Measurements from ENCODE around the gene PDPN. TPM values are rescaled to one million over a fixed set of nuclear protein-coding genes. Genes with fewer than 3 reads are reported as not detected.
A peak's percentile ranks its signal among the peaks of the same experiment; 100 is the strongest.

Gene PDPN
- total and polyA plus RNA-seq, 2 experiments from 2014 or later: 1.1 to 1.8 TPM

DNA sequence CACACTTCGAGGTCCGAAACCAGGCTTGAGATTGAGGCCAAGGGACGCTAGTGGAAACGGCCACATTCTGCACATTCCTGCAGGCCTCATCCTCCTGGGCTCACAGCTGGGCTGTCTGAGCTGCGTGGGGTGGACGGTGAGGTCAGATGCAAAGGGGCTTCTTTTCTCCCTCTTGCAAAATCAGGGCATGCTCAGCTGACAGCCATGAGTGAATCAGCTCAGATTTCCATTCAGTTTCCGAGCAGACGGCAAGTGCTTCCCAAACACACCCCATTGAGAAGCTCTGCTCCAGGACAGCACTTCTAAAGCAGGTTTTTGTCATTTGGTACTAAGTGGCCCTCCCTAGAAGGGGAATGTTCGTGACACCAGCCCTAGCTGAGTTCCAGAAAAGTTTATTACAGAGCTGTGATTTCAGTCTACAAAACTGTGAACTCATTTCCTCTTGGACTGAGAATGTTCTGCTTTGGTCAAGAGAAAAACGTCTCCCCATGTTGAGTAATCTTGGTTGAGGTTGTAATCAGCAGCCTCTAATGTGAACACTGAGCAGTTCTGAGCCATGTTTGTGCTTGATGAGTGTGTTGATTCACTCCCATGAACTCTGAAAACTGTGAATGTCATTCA lies 10.0 kb downstream of the PDPN start:
- Histone ChIP-seq H3K9ac (peak overlapping the region; percentile 68), H3K79me2 (ENCODE audit: insufficient read depth) (no peaks in the 10 kb centered on the region), H3K36me3 (ENCODE audit: low read depth) (no peaks in the 10 kb centered on the region), H3K27me3 (replicated peaks; ENCODE audit: insufficient read depth) (no peaks in the 10 kb centered on the region), H3K9me2 (ENCODE audit: insufficient read depth) (no peaks in the 10 kb centered on the region), H3K27ac (peak overlapping the region; percentile 91), H3K4me1 (ENCODE audit: insufficient read depth) (peaks cover 18% of the 10 kb centered on the region), H3K9me3 (ENCODE audit: low read depth) (no peaks in the 10 kb centered on the region), H3K4me3 (peak overlapping the region; percentile 44), H3F3A (ENCODE audit: insufficient read depth) (peaks cover 29% of the 10 kb centered on the region), H4K20me1 (ENCODE audit: insufficient read depth) (no peaks in the 10 kb centered on the region), H3K4me2 (ENCODE audit: unreplicated experiment) (peak overlapping the region; percentile 84), H2AFZ (peak overlapping the region; percentile 74)
- in situ Hi-C loops (cut with MboI): no loop called here
- DNase-seq: peak; percentile 92
- TF ChIP-seq EZH2 (IDR thresholded peaks at IDR 0.05; ENCODE audit: insufficient read depth, poor library complexity, severe bottlenecking) (no peak), EZH2phosphoT487 (IDR thresholded peaks at IDR 0.05; ENCODE audit: insufficient read depth, low read depth) (no peak)
- 2% methylated on average over 10 of the region's 10 CpGs for WGBS, 2 experiments (ENCODE audit: low coverage in 1 of 2, low lambda C conversion rate in 2 of 2, missing lambda C conversion rate in 2 of 2)

DNA sequence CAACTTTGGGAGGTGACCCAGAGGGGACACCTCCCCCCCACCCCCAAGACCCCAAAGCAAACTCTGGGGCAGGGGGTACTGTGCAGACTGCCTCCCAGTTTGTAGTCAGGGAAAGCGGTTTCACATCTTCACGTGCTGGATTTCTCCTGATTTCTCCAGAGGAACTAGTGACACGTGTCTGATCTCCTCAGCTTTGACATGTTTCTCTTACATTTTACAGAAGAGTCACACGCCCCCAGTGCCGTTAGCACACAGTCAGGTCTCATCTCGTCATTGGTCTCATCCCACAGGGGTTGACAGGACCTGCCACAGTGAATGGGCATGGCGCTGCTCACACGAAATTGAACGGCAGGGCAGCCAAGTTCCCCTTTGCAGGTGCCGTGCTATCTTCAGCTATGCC lies 11.8 kb downstream of the PDPN start:
- no peak overlapping the region for H2AFZ ChIP-seq
- DNase-seq: no peak
- no peaks in the 10 kb centered on the region for H3K9me3 ChIP-seq (ENCODE audit: low read depth)
- H3K79me2 ChIP-seq (ENCODE audit: insufficient read depth): no peaks in the 10 kb centered on the region
- no peaks in the 10 kb centered on the region for H3K27me3 ChIP-seq (replicated peaks; ENCODE audit: insufficient read depth)
- H4K20me1 ChIP-seq (ENCODE audit: insufficient read depth): no peaks in the 10 kb centered on the region
- in situ Hi-C loops (cut with MboI): no loop called here
- WGBS, 2 experiments (ENCODE audit: low coverage in 1 of 2, low lambda C conversion rate in 2 of 2, missing lambda C conversion rate in 2 of 2): 95 to 96% methylated on average over 10 of the region's 10 CpGs
- no peak overlapping the region for H3K4me2 ChIP-seq (ENCODE audit: unreplicated experiment)
- no peaks in the 10 kb centered on the region for H3K9me2 ChIP-seq (ENCODE audit: insufficient read depth)
- TF ChIP-seq EZH2 (IDR thresholded peaks at IDR 0.05; ENCODE audit: insufficient read depth, poor library complexity, severe bottlenecking) (no peak), EZH2phosphoT487 (IDR thresholded peaks at IDR 0.05; ENCODE audit: insufficient read depth, low read depth) (no peak)
- no peak overlapping the region for H3K27ac ChIP-seq
- no peak overlapping the region for H3K4me3 ChIP-seq
- no peaks in the 10 kb centered on the region for H3K36me3 ChIP-seq (ENCODE audit: low read depth)
- no peak overlapping the region for H3K9ac ChIP-seq
- H3F3A ChIP-seq (ENCODE audit: insufficient read depth): peaks cover 36% of the 10 kb centered on the region
- peaks cover 26% of the 10 kb centered on the region for H3K4me1 ChIP-seq (ENCODE audit: insufficient read depth)

DNA sequence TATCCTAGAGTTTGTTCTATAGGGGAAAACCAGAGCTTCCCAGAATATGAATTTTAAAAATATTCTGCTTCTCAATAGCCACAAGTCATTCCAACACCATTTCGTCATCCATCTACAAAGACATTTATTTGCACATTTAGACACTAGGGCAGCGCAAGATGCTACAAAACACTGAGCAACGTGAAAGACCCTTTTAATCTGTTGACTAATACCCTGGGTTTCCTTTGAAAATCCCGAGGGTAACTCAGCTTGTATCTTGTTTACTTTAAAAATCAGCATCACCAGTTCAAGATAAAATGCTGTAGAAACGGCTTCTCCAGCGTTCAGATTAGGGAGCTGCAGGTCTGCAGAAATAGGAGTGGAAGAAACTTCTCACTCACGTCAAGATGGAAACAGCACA lies 13.5 kb downstream of the PDPN start:
- Histone ChIP-seq H3K36me3 (ENCODE audit: low read depth) (no peaks in the 10 kb centered on the region), H3K4me1 (ENCODE audit: insufficient read depth) (peaks cover 26% of the 10 kb centered on the region), H3K27ac (no peak overlapping the region), H4K20me1 (ENCODE audit: insufficient read depth) (no peaks in the 10 kb centered on the region), H3K9me3 (ENCODE audit: low read depth) (no peaks in the 10 kb centered on the region), H3F3A (ENCODE audit: insufficient read depth) (peaks cover 36% of the 10 kb centered on the region), H3K4me3 (no peak overlapping the region), H3K27me3 (replicated peaks; ENCODE audit: insufficient read depth) (no peaks in the 10 kb centered on the region), H3K9ac (no peak overlapping the region), H3K79me2 (ENCODE audit: insufficient read depth) (no peaks in the 10 kb centered on the region), H2AFZ (no peak overlapping the region), H3K4me2 (ENCODE audit: unreplicated experiment) (no peak overlapping the region), H3K9me2 (ENCODE audit: insufficient read depth) (no peaks in the 10 kb centered on the region)
- DNase-seq: no peak
- 86 to 89% methylated on average over 7 of the region's 7 CpGs for WGBS, 2 experiments (ENCODE audit: low coverage in 1 of 2, low lambda C conversion rate in 2 of 2, missing lambda C conversion rate in 2 of 2)
- in situ Hi-C loops (cut with MboI): no loop called here
- TF ChIP-seq EZH2 (IDR thresholded peaks at IDR 0.05; ENCODE audit: insufficient read depth, poor library complexity, severe bottlenecking) (no peak), EZH2phosphoT487 (IDR thresholded peaks at IDR 0.05; ENCODE audit: insufficient read depth, low read depth) (no peak)

DNA sequence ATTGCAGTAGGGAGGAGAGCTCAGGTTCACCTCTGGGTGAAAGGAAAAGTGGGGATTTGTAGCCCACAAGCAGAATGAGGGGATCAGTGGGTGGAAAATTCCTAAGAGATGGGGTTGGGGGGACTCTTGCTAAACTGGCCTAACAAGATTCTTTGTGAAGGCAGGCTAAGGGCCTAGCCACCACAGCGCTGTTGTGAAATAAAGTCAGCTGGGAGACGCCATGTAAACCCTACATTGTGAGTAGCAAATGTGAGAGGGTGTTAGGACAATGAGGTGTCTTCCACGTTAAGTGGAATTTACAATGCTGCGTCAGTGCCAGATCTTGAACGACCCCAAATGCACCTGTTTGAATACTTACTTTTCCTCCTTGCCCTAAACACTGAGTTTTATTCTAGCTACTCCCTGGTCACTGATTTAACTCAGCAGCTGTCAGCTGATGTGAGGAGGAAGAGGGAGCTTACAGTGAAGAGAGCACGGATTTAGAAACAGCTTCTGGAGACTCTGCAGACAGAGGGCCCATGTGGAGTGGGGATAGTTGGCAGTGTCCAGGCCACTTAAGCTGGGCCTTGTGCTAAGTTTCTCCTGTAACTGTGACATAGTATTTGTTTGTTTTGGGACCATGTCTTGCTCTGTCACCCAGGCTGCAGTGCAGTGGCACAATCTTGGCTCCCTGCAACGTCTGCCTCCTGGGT lies 17.3 kb downstream of the PDPN start:
- no peak overlapping the region for H2AFZ ChIP-seq
- no peaks in the 10 kb centered on the region for H4K20me1 ChIP-seq (ENCODE audit: insufficient read depth)
- 79 to 85% methylated on average over 7 of the region's 7 CpGs for WGBS, 2 experiments (ENCODE audit: low coverage in 1 of 2, low lambda C conversion rate in 2 of 2, missing lambda C conversion rate in 2 of 2)
- no peak overlapping the region for H3K4me3 ChIP-seq
- no peaks in the 10 kb centered on the region for H3K36me3 ChIP-seq (ENCODE audit: low read depth)
- H3K9me3 ChIP-seq (ENCODE audit: low read depth): no peaks in the 10 kb centered on the region
- TF ChIP-seq EZH2 (IDR thresholded peaks at IDR 0.05; ENCODE audit: insufficient read depth, poor library complexity, severe bottlenecking) (no peak), EZH2phosphoT487 (IDR thresholded peaks at IDR 0.05; ENCODE audit: insufficient read depth, low read depth) (no peak)
- no peak overlapping the region for H3K27ac ChIP-seq
- no peaks in the 10 kb centered on the region for H3K27me3 ChIP-seq (replicated peaks; ENCODE audit: insufficient read depth)
- in situ Hi-C loops (cut with MboI): no loop called here
- peaks cover 20% of the 10 kb centered on the region for H3F3A ChIP-seq (ENCODE audit: insufficient read depth)
- no peak overlapping the region for H3K9ac ChIP-seq
- H3K79me2 ChIP-seq (ENCODE audit: insufficient read depth): no peaks in the 10 kb centered on the region
- peaks cover 19% of the 10 kb centered on the region for H3K4me1 ChIP-seq (ENCODE audit: insufficient read depth)
- no peaks in the 10 kb centered on the region for H3K9me2 ChIP-seq (ENCODE audit: insufficient read depth)
- DNase-seq: no peak
- no peak overlapping the region for H3K4me2 ChIP-seq (ENCODE audit: unreplicated experiment)
